Activated naive CD8-positive, alpha-beta T cell treated with anti-CD3 and anti-CD28 coated beads, Interleukin-2, amount 10 ng/mL, durations not matched to agents 7 days and 5 days (primary cell): ENCODE data around the gene COMTD1. TPM values are rescaled to one million over a fixed set of nuclear protein-coding genes. Genes with fewer than 3 reads are reported as not detected.

Source experiments
- ATAC-seq: fragments of 150-1000 bp; cut with Tn5 transposase; one replicate; pipeline ENCODE4 v1.10.0; 2021; ENCODE audit warnings: low read depth, moderate library complexity
- POLR2A ChIA-PET: fragments of 350-600 bp; sonication (Branson Sonifier 250); formaldehyde crosslinking; loops from one replicate; lab custom pipeline; 2021; ENCODE audit warnings: antibody characterized with exemption; lab: Charles Lee
- DNase-seq: peaks from one replicate; pipeline ENCODE4 v3.0.0; 2021
- H3K27ac Mint-ChIP-seq: one replicate; pipeline ENCODE4 v1.8.0; 2022; ENCODE audit warnings: mild to moderate bottlenecking, mixed read lengths
- H3K27me3 Mint-ChIP-seq: one replicate; pipeline ENCODE4 v1.8.0; 2022; ENCODE audit warnings: mild to moderate bottlenecking, moderate library complexity, mixed read lengths
- H3K36me3 Mint-ChIP-seq: one replicate; pipeline ENCODE4 v1.8.0; 2021; ENCODE audit warnings: mild to moderate bottlenecking, mixed read lengths
- H3K4me1 Mint-ChIP-seq: one replicate; pipeline ENCODE4 v1.8.0; 2021; ENCODE audit warnings: mixed read lengths
- H3K4me3 Mint-ChIP-seq: one replicate; pipeline ENCODE4 v1.8.0; 2022; ENCODE audit warnings: mild to moderate bottlenecking, moderate library complexity, mixed read lengths
- H3K9me3 Mint-ChIP-seq: one replicate; pipeline ENCODE4 v1.8.0; 2021; ENCODE audit warnings: mixed read lengths
- total RNA-seq, 2 experiments: library from RNA; stranded (reverse); gene quantifications; one replicate each; pipeline ENCODE4 v1.2.3, GENCODE V29; 2021

Gene COMTD1
- total RNA-seq: 10 to 100 TPM; 40.8 to 42.3 TPM

- peak; percentile 99 for DNase-seq
- peaks cover 20% of the 10 kb centered on the region for H3K4me1 Mint-ChIP-seq
Observed at GRCh38 chr10:75235375-75236177, at the start of gene COMTD1. Gene COMTD1 (minus strand): TSS chr10:75235957. CDS start chr10:75235928, 29 bp downstream.

GRCh38 chr10:75283671-75284470 lies 48.1 kb upstream of the COMTD1 start:
- H3K36me3 Mint-ChIP-seq: no peaks in the 10 kb centered on the region
- POLR2A ChIA-PET: no interaction called here
- no peak overlapping the region for H3K27ac Mint-ChIP-seq
- DNase-seq (no peak), ATAC-seq (no peak)
- H3K4me3 Mint-ChIP-seq: no peak overlapping the region
- no peaks in the 10 kb centered on the region for H3K9me3 Mint-ChIP-seq
- no peaks in the 10 kb centered on the region for H3K4me1 Mint-ChIP-seq
- peaks cover 39% of the 10 kb centered on the region for H3K27me3 Mint-ChIP-seq

More at GRCh38 chr10:75235375-75236177, at the start of gene COMTD1:
- POLR2A ChIA-PET: interaction anchor here (0.6 to 7.5 kb wide), 5 partner anchors 25 to 1139 kb away, joined by 4 to 97 read pairs (median 25); partner anchors contain the start of genes SAMD8 and VDAC2
- peak; percentile 71 for ATAC-seq
- no peaks in the 10 kb centered on the region for H3K27me3 Mint-ChIP-seq
- peak within 1 kb of the TSS; percentile 87 for H3K4me3 Mint-ChIP-seq
- H3K27ac Mint-ChIP-seq: peak within 1 kb of the TSS; percentile 94
- peaks cover 15% of the 10 kb centered on the region for H3K36me3 Mint-ChIP-seq
- H3K9me3 Mint-ChIP-seq: no peaks in the 10 kb centered on the region

DNA sequence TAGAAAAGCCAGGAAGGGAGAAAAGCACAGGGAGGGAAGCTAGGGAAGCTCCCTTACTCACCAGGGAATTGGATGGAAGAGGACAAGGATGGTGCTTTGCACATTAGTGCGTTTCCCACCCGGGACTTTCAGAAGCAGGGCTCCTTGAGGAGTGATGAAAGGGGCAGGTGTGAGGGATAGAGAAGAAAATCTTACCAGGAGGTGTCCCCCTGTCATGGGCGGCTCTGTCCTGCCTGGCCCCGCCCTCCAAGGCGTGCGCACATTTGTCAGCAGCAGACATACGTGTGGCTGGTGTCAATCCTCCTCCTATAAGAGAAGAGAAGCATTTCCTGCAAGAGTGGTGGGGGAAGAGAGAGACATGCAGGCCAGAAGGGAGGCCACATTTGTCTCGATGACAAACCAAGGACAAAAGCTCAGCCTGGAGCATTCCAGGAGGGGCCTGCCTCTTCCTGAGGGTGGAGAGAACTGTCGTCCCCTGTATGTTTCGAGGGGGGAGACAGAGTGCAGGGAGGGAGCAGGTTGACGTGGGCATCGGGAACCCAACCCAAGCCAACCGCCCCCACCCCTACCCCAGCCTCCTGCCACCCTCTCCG lies 47.4 kb upstream of the COMTD1 start:
- Mint-ChIP-seq H3K36me3 (no peaks in the 10 kb centered on the region), H3K27me3 (peaks cover 41% of the 10 kb centered on the region), H3K4me1 (no peaks in the 10 kb centered on the region), H3K4me3 (no peak overlapping the region), H3K27ac (no peak overlapping the region), H3K9me3 (no peaks in the 10 kb centered on the region)
- no peak for DNase-seq
- POLR2A ChIA-PET: no interaction called here
- ATAC-seq: no peak

GRCh38 chr10:75281974-75282373 lies 46.2 kb upstream of the COMTD1 start:
- DNase-seq (no peak), ATAC-seq (no peak)
- POLR2A ChIA-PET: no interaction called here
- Mint-ChIP-seq H3K4me1 (no peaks in the 10 kb centered on the region), H3K9me3 (no peaks in the 10 kb centered on the region), H3K36me3 (no peaks in the 10 kb centered on the region), H3K27ac (no peak overlapping the region), H3K27me3 (peaks cover 31% of the 10 kb centered on the region), H3K4me3 (no peak overlapping the region)

DNA sequence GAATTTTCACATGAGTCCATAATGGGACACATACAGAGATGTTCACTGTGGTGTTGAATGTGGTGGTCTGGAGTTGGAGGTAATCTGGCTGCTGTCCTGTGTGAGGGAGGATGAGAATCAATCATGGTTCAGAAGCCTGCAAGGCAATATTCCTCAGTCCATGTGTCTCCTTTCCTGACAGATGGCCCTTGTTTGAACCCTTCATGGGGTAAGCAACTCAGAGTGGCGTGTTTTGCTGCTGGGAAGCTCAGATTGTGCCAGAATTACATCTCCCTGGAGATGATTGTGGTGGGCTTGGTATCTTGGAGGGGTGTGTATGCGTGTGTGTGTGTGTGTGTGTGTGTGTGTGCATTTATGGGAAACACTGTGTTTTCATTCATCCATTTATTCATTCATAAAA lies 44.5 kb upstream of the COMTD1 start:
- DNase-seq (no peak), ATAC-seq (no peak)
- no peaks in the 10 kb centered on the region for H3K36me3 Mint-ChIP-seq
- no peak overlapping the region for H3K4me3 Mint-ChIP-seq
- POLR2A ChIA-PET: no interaction called here
- no peaks in the 10 kb centered on the region for H3K4me1 Mint-ChIP-seq
- H3K9me3 Mint-ChIP-seq: no peaks in the 10 kb centered on the region
- H3K27ac Mint-ChIP-seq: no peak overlapping the region
- peaks cover 28% of the 10 kb centered on the region for H3K27me3 Mint-ChIP-seq

GRCh38 chr10:75276069-75276872 lies 40.5 kb upstream of the COMTD1 start:
- Mint-ChIP-seq H3K36me3 (no peaks in the 10 kb centered on the region), H3K4me3 (no peak overlapping the region), H3K27ac (no peak overlapping the region), H3K9me3 (no peaks in the 10 kb centered on the region), H3K4me1 (no peaks in the 10 kb centered on the region), H3K27me3 (peaks cover 18% of the 10 kb centered on the region)
- DNase-seq: no peak
- POLR2A ChIA-PET: no interaction called here
- no peak for ATAC-seq

DNA sequence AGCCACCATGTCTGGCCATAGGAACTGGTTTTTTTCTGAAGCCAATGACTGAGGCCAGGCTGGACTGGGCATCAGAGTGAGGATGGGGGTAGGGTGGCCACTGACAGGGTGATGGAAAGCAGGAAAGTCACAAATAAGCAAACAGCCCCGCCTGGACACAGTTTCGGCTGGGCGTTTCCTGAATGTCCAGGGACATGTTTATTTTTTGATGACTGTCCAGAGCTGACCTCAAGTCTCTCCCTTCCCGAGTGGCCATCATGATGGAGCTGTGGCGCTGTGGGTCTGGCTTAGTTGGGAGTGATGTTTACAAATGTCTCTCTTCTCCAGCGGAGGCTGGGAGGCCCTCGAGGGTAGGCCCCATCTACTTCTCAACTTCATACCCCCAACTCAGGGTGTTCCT lies 37.1 kb upstream of the COMTD1 start:
- no peak for DNase-seq
- Mint-ChIP-seq H3K27ac (no peak overlapping the region), H3K4me1 (no peaks in the 10 kb centered on the region), H3K36me3 (no peaks in the 10 kb centered on the region), H3K4me3 (no peak overlapping the region), H3K9me3 (no peaks in the 10 kb centered on the region), H3K27me3 (peaks cover 8% of the 10 kb centered on the region)
- POLR2A ChIA-PET: no interaction called here
- no peak for ATAC-seq

DNA sequence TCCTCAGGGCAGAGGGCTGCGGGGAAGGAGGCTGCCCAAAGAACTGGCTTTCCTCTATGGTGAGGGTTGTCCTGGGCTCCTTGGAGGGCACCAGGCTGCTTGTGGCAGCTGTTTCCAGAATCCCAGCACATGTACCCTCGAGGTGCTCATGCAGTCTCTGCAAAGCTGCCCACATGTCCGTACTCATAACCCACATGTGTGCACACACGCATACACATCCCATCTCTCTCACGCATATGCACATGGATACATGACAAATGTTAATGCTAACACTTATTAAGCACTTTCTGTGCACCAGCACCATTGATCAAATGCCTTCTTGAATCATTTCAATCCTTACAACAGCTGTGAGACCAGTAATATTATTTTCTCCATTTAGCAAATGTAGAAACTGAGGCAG lies 36.3 kb upstream of the COMTD1 start:
- no peak for ATAC-seq
- POLR2A ChIA-PET: no interaction called here
- DNase-seq: no peak
- H3K9me3 Mint-ChIP-seq: no peaks in the 10 kb centered on the region
- peaks cover 8% of the 10 kb centered on the region for H3K27me3 Mint-ChIP-seq
- no peaks in the 10 kb centered on the region for H3K4me1 Mint-ChIP-seq
- H3K4me3 Mint-ChIP-seq: no peak overlapping the region
- H3K27ac Mint-ChIP-seq: no peak overlapping the region
- no peaks in the 10 kb centered on the region for H3K36me3 Mint-ChIP-seq

- Mint-ChIP-seq H3K9me3 (no peaks in the 10 kb centered on the region), H3K27ac (no peak overlapping the region), H3K36me3 (no peaks in the 10 kb centered on the region), H3K4me3 (no peak overlapping the region), H3K27me3 (peaks cover 2% of the 10 kb centered on the region), H3K4me1 (no peaks in the 10 kb centered on the region)
- DNase-seq (no peak), ATAC-seq (no peak)
- POLR2A ChIA-PET: no interaction called here
Observed at GRCh38 chr10:75269605-75270004, 33.8 kb upstream of the COMTD1 start.

GRCh38 chr10:75266945-75267344 lies 31.2 kb upstream of the COMTD1 start:
- H3K9me3 Mint-ChIP-seq: no peaks in the 10 kb centered on the region

GRCh38 chr10:75265856-75266255 lies 30.1 kb upstream of the COMTD1 start:
- POLR2A ChIA-PET: no interaction called here
- Mint-ChIP-seq H3K4me1 (no peaks in the 10 kb centered on the region), H3K36me3 (no peaks in the 10 kb centered on the region), H3K27ac (no peak overlapping the region), H3K9me3 (peaks cover 2% of the 10 kb centered on the region), H3K4me3 (no peak overlapping the region), H3K27me3 (peaks cover 2% of the 10 kb centered on the region)
- no peak for ATAC-seq
- DNase-seq: no peak

More at GRCh38 chr10:75266945-75267344, 31.2 kb upstream of the COMTD1 start:
- Mint-ChIP-seq H3K4me1 (no peaks in the 10 kb centered on the region), H3K27ac (no peak overlapping the region), H3K36me3 (no peaks in the 10 kb centered on the region), H3K27me3 (peaks cover 2% of the 10 kb centered on the region), H3K4me3 (no peak overlapping the region)
- DNase-seq (no peak), ATAC-seq (no peak)
- POLR2A ChIA-PET: no interaction called here

DNA sequence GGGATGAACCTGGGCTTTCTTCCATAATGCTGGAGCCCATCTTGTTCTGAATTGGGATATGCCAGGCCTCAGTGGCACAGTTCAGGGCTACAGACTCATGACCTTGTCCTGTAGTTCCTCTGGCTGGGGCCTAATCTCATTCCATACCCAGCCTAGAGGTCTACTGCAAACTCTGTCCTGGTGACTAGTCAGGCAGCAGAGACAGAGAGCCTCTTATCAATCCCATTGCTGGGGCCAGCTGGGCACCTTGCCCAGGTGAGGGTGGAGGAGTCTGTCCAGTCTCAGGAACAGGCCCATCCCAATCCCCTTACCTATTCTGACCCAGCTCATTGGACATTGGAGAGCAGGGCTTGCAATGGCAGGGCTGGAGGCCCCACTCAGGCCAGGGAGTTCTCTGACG lies 28.0 kb upstream of the COMTD1 start:
- DNase-seq (no peak), ATAC-seq (no peak)
- Mint-ChIP-seq H3K27ac (no peak overlapping the region), H3K27me3 (peaks cover 2% of the 10 kb centered on the region), H3K36me3 (no peaks in the 10 kb centered on the region), H3K4me1 (no peaks in the 10 kb centered on the region), H3K4me3 (no peak overlapping the region), H3K9me3 (peaks cover 8% of the 10 kb centered on the region)
- POLR2A ChIA-PET: no interaction called here
